Loucy (cell line): Measurements from ENCODE around the gene MAD1L1.

Source experiments
- H2AFZ ChIP-seq: fragments of 200-600 bp; sonication (generic); 2 replicates; pipeline ENCODE4 v1.6.0; 2016; ENCODE audit warnings: antibody characterized with exemption, mild to moderate bottlenecking, low read length, moderate library complexity
- H3F3A ChIP-seq: fragments of 200-600 bp; 2 replicates; pipeline ENCODE4 v1.6.0; 2016; ENCODE audit warnings: antibody characterized with exemption, low read depth, mild to moderate bottlenecking
- H3K27me3 ChIP-seq: fragments of 200-600 bp; sonication (generic); 2 replicates; pipeline ENCODE4 v1.6.1; 2014; ENCODE audit warnings: low read length, mild to moderate bottlenecking; ENCODE audit not compliant: insufficient read depth, poor library complexity, severe bottlenecking
- H3K36me3 ChIP-seq: fragments of 200-600 bp; sonication (generic); 2 replicates; pipeline ENCODE4 v1.6.1; 2016; ENCODE audit warnings: low read length; ENCODE audit not compliant: insufficient read depth
- H3K4me1 ChIP-seq: fragments of 200-600 bp; sonication (generic); 2 replicates; pipeline ENCODE4 v1.5.1; 2014; ENCODE audit warnings: low read length, mild to moderate bottlenecking; ENCODE audit not compliant: insufficient read depth, poor library complexity, severe bottlenecking
- H3K4me2 ChIP-seq: fragments of 200-600 bp; sonication (generic); 2 replicates; pipeline ENCODE4 v1.6.0; 2014; ENCODE audit warnings: antibody characterized with exemption, low read length, low read depth, mild to moderate bottlenecking; ENCODE audit not compliant: poor library complexity, severe bottlenecking
- H3K4me3 ChIP-seq: fragments of 200-600 bp; sonication (generic); 2 replicates; pipeline ENCODE4 v1.5.1; 2014; ENCODE audit warnings: low read length, mild to moderate bottlenecking, mixed read lengths; ENCODE audit not compliant: poor library complexity, severe bottlenecking
- H3K79me2 ChIP-seq: fragments of 200-600 bp; sonication (generic); 2 replicates; pipeline ENCODE4 v1.6.1; 2014; ENCODE audit warnings: low read length; ENCODE audit not compliant: insufficient read depth
- H3K9ac ChIP-seq: fragments of 200-600 bp; sonication (generic); 2 replicates; pipeline ENCODE4 v1.6.0; 2014; ENCODE audit warnings: mild to moderate bottlenecking, low read depth, low read length, moderate library complexity; ENCODE audit not compliant: poor library complexity, severe bottlenecking
- H3K9me2 ChIP-seq: fragments of 200-600 bp; sonication (generic); replicated peaks from 2 replicates; pipeline ENCODE4 v1.6.1; 2016; ENCODE audit warnings: low read depth, low read length, mixed read lengths
- H3K9me3 ChIP-seq: fragments of 200-600 bp; sonication (generic); 2 replicates; pipeline ENCODE4 v1.6.1; 2014; ENCODE audit warnings: mild to moderate bottlenecking, antibody characterized with exemption, low read length, low read depth; ENCODE audit not compliant: insufficient read depth
- H4K20me1 ChIP-seq: fragments of 200-600 bp; sonication (generic); 2 replicates; pipeline ENCODE4 v1.6.0; 2014; ENCODE audit warnings: antibody characterized with exemption, low read length, mild to moderate bottlenecking; ENCODE audit not compliant: insufficient read depth, poor library complexity, severe bottlenecking
- CTCF ChIP-seq: fragments of 200-600 bp; sonication (generic); conservative IDR thresholded peaks from 2 replicates; pipeline ENCODE4 v1.5.1; 2014; ENCODE audit warnings: mild to moderate bottlenecking, antibody characterized with exemption, low read length
- EZH2phosphoT487 ChIP-seq: fragments of 200-600 bp; IDR thresholded peaks from 2 replicates; pipeline ENCODE4 v1.6.1; 2018; ENCODE audit warnings: antibody characterized with exemption, mild to moderate bottlenecking, moderate library complexity, borderline replicate concordance

Gene MAD1L1

GRCh38 chr7:2172311-2173188 lies 60.2 kb downstream of the MAD1L1 start:
- Histone ChIP-seq H3K9me3 (no peaks in the 10 kb centered on the region), H3F3A (no peaks in the 10 kb centered on the region), H3K4me2 (no peak overlapping the region), H3K4me1 (peaks cover 6% of the 10 kb centered on the region), H3K36me3 (peaks cover 11% of the 10 kb centered on the region; the same call in 1 of the 2 replicates), H4K20me1 (no peaks in the 10 kb centered on the region), H2AFZ (no peak overlapping the region), H3K79me2 (no peaks in the 10 kb centered on the region), H3K9me2 (no peaks in the 10 kb centered on the region), H3K9ac (no peak overlapping the region), H3K4me3 (no peak overlapping the region), H3K27me3 (no peaks in the 10 kb centered on the region)
- TF ChIP-seq CTCF (no peak), EZH2phosphoT487 (no peak)

- Histone ChIP-seq H3K4me1 (peaks cover 6% of the 10 kb centered on the region), H4K20me1 (no peaks in the 10 kb centered on the region), H3F3A (no peaks in the 10 kb centered on the region), H3K27me3 (no peaks in the 10 kb centered on the region), H3K36me3 (peaks cover 13% of the 10 kb centered on the region; the same call in 1 of the 2 replicates), H3K79me2 (no peaks in the 10 kb centered on the region), H3K4me2 (no peak overlapping the region), H3K4me3 (no peak overlapping the region), H3K9me3 (no peaks in the 10 kb centered on the region), H3K9me2 (no peaks in the 10 kb centered on the region), H2AFZ (no peak overlapping the region), H3K9ac (no peak overlapping the region)
- TF ChIP-seq EZH2phosphoT487 (no peak), CTCF (no peak)
Measured at GRCh38 chr7:2171855-2172254, 60.9 kb downstream of the MAD1L1 start.

GRCh38 chr7:2170576-2171521 lies 61.9 kb downstream of the MAD1L1 start:
- H3K36me3 ChIP-seq: peaks cover 17% of the 10 kb centered on the region; the same call in 1 of the 2 replicates
- H3K4me2 ChIP-seq: no peak overlapping the region
- H3K4me1 ChIP-seq: peaks cover 6% of the 10 kb centered on the region
- no peaks in the 10 kb centered on the region for H3F3A ChIP-seq
- H3K79me2 ChIP-seq: no peaks in the 10 kb centered on the region
- H3K27me3 ChIP-seq: no peaks in the 10 kb centered on the region
- H3K9me2 ChIP-seq: no peaks in the 10 kb centered on the region
- no peaks in the 10 kb centered on the region for H3K9me3 ChIP-seq
- no peaks in the 10 kb centered on the region for H4K20me1 ChIP-seq
- H2AFZ ChIP-seq: no peak overlapping the region
- no peak overlapping the region for H3K4me3 ChIP-seq
- TF ChIP-seq CTCF: no peak
- no peak for TF ChIP-seq EZH2phosphoT487
- no peak overlapping the region for H3K9ac ChIP-seq
